GM18511 (cell line): ENCODE measurements around the gene OSBPL6.
"Not testable (repeated sequence)": the region's sequence is repeated elsewhere in the genome, so short reads cannot be mapped to it uniquely, and the experiment has no call there.

Experiments
- ATAC-seq: cut with Tn5 transposase; IDR thresholded peaks from one replicate; pipeline ENCODE4 v1.9.1; 2021; ENCODE audit warnings: mild to moderate bottlenecking, moderate library complexity; ENCODE audit not compliant: unreplicated experiment

The OSBPL6 gene

DNA sequence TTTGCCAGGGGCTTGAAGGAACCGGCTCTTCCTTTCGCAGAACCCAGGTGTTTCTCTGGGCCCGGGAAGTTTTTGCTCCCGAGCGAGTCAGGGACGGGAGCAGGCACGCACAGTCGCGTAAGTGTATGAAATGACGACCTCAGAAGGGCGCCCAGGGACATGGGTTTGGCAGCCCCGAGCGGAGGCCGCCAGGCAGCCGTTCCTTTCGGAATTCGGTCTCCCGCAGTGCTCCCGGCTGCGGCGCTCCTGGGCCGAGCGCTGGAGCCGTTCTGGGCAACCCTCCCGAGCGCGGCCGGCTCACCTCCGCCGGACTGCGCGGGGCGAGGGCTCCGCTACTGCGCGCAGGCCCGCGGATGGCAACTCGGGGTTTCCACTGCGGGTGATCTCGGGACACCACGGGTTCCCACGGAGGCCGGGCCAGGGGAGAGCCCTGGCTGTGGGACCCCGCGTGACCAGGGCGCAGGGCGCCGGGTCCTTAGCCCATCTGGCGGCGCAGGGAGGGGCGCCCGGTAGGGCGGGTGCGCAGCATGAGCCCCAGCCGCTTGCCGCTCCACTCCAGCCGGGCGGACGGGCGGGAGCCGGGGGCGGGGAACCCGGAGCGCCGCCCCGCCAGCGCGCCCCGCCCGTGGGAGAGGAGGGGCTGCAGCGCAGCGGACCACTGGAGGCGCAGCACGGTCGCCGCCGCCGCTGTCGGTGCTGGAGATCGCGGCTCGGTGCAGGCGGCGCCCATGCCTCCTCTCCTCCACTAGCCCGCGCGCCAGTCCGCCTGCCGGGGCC lies at the start of gene OSBPL6:
Gene OSBPL6 (plus strand): TSS at position 690 of the 777 bp plus-strand sequence. CDS start 111,673 bp downstream, outside the sequence.
- peak; percentile 86 for ATAC-seq

GRCh38 chr2:178152033-178152432 lies 42.3 kb upstream of the OSBPL6 start:
- no peak for ATAC-seq

GRCh38 chr2:178152542-178152941 lies 41.8 kb upstream of the OSBPL6 start:
- no peak for ATAC-seq

DNA sequence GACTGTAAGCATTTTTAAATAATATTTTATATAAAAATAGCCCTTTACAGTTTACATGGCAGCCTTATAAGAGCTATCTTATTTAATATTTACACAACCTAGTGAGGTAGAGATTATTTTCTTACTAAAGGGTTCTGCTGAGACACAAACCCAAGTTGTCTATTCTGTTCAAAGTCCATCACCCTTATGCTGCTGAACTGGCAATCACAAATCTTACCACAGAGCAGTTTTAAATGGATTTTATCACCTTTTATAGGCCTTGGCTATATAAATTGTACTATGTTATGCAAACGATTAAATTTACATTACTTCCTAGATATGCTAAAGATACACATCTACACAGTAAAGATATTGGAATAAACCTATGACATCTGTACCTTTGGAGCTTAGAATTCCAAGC lies 41.3 kb upstream of the OSBPL6 start:
- ATAC-seq: no peak

DNA sequence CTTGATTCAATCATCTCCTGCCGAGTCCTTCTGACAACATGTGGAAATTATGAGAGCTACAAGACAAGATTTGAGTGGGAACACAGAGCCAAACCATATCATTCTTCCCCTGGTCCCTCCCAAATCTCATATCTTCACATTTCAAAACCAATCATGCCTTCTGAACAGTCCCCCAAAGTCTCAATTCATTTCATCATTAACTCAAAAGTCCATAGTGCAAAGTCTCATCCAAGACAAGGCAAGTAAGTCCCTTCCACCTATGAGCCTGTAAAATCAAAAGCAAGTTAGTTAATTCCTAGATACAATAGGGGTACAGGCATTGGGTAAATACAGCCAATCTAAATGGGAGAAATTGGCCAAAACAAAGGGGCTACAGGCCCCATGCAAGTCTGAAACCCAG lies 40.4 kb upstream of the OSBPL6 start:
- ATAC-seq: not testable (repeated sequence)

DNA sequence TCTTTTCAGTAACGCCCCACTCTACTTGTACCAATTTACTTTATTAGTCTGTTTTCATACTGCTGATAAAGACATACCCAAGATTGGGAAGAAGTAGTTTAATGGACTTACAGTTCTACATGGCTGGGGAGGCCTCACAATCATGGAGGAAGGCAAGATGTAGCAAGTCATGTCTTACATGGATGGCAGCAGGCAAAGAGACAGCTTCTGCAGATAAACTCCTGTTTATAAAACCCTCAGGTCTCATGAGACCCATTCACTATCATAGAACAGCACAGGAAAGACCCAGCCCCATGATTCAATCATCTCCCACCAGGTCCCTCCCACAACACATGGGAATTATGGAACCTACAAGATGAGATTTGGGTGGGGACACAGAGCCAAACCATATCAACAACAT lies 38.8 kb upstream of the OSBPL6 start:
- no peak for ATAC-seq

- ATAC-seq: no peak
Observed at GRCh38 chr2:178157574-178157973, 36.7 kb upstream of the OSBPL6 start.

GRCh38 chr2:178159966-178160365 lies 34.3 kb upstream of the OSBPL6 start:
- no peak for ATAC-seq

DNA sequence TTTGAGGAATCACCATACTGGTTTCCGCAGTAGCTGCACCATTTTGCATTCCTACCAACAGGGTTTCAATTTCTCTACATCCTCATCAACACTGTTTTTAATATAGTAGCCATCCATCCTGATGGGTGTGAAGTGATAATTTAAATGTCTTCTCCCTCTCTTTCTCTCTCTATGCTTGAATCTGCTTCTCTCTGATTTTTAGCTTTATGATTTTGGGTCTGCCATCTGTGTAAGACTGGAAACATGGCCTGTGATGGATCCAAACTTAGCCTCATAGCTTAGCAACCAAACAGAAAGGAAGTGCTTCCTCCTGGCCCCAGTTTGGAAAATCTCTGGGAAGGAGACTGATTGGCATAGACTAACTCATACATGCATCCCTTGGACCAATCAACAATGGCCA lies 33.7 kb upstream of the OSBPL6 start:
- ATAC-seq: no peak

GRCh38 chr2:178163395-178163794 lies 30.9 kb upstream of the OSBPL6 start:
- ATAC-seq: no peak

DNA sequence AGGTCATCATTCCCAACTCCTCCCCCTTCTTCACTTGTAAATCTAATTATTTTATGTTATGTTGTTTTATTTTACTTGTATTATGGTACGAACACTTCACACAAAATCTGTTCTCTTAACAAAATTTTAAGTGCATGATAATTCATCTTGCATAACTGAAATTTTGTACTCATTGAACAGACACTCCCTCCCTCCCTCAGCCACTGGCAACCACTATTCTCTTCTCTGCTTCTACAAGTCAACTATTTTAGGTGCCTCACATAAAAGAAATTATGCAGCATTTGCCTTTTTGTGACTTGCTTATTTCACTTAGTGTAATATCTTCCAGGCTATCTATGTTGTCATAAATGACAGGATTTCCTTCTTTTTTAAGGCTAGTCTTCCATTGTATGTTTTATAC lies 30.4 kb upstream of the OSBPL6 start:
- no peak for ATAC-seq

- no peak for ATAC-seq
Observed at GRCh38 chr2:178173657-178174056, 20.7 kb upstream of the OSBPL6 start.

GRCh38 chr2:178177066-178177679 lies 17.1 kb upstream of the OSBPL6 start:
- no peak for ATAC-seq

DNA sequence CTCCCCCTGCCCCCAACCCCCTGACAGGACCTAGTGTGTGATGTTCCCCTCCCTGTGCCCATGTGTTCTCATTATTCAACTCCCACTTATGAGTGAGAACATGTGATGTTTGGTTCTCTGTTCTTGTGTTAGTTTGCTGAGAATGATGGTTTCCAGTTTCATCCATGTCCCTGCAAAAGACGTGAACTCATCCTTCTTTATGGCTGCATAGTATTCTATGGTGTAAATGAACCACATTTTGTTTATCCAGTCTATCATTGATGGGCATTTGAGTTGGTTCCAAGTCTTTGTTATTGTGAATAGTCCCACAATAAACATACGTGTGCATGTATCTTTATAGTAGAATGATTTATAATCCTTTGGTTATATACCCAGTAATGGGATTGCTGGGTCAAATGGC lies 13.7 kb upstream of the OSBPL6 start:
- not testable (repeated sequence) for ATAC-seq

GRCh38 chr2:178187861-178188260 lies 6.5 kb upstream of the OSBPL6 start:
- ATAC-seq: no peak

- no peak for ATAC-seq
Observed at GRCh38 chr2:178188466-178188865, 5.8 kb upstream of the OSBPL6 start.

DNA sequence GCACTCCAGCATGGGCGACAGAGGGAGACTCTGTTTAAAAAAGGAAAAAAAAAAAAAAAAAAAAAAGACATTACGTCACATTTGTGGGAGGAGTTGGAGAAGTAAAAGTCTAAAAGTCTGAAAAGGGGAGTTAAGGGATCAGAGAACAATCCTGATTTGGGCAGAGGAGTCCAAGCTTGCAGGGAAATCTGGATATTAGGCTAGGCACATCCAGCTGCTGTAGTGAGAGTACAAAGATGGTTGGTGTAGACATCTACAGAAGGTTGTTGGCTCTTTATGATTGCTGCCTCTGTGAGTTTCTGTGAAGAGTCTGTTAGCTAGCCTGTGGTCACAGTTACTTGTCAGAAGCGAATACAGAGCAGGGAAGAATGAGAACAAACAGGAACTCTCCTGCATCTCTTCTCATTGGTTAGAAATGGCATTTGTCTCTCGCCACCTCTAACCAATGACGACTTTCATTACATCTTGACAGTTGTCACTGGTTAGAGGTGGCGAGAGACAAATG lies 3.3 kb upstream of the OSBPL6 start:
- ATAC-seq: no peak

GRCh38 chr2:178191511-178191910 lies 2.8 kb upstream of the OSBPL6 start:
- ATAC-seq: no peak

DNA sequence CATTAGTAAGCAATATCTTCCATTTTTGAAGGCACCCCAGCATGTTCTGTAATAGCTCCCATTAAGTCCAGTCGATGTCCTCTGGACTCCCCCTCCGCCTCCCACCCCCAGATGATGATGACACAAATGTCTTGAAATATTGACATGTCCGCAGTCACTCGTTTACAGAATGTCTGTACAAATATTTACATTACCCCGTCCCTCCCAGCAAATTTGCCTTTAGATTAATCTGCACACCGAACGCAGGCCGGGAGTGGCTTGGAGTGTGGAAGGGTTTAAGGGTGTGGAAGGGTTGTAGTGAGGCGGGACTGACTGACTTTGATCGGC lies 853 bp upstream of the OSBPL6 start:
- no peak for ATAC-seq

GRCh38 chr2:178194600-178195389 lies 483 bp downstream of the OSBPL6 start:
- ATAC-seq: peak; percentile 24

DNA sequence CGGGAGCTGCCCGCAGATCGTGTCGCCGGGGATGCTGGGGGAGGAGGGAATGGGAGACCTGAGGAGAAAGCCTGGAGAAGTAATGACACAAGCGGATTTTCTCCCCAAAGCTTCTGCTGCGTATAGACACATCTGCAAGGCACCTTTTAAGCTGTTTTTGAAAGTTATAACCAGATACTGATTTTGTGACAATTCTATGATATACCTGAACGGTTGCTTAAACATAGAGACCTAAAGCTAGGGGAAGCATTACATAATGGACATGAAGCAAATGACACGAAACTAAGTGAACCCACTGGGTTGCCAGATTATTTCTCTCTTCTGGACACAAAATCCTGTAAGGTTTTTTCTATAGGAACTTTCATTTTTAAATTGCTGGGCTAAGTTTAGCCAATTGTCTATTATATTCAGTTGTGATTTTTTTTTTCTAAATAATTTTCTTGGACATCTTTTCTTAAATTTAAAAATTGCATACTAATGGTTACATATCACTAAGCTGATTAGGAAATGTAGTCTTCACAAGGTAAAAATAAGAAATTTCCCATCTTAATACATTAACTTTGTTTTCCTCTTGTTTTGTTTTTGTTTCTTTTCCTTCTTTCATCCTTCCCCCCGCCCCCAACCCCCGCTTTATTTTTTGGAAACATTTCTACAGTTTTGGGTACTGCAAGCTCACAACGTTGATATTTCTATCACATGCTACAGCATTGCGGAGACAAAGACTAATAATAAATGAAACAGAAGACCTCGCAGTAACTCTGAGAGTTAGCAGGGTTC lies 1.3 kb downstream of the OSBPL6 start:
- no peak for ATAC-seq
